HepG2 (cell line): ENCODE measurements around the gene SMCO4. TPM values are rescaled to one million over a fixed set of nuclear protein-coding genes. Genes with fewer than 3 reads are reported as not detected.

Experiments
- ARNT2 ChIP-seq: sonication (generic); formaldehyde crosslinking; IDR thresholded peaks from 2 replicates; pipeline ENCODE4 v1.8.0; 2022; ENCODE audit warnings: mild to moderate bottlenecking, low read depth, missing genetic modification reagents, moderate library complexity
- EHMT2 ChIP-seq: fragments of 200-600 bp; sonication (generic); IDR thresholded peaks from 2 replicates; pipeline ENCODE4 v1.7.0; 2017; ENCODE audit warnings: antibody characterized with exemption, low read depth, low read length, borderline replicate concordance
- ELF4 ChIP-seq: sonication (generic); formaldehyde crosslinking; IDR thresholded peaks from 2 replicates; pipeline ENCODE4 v1.5.0; 2020; ENCODE audit warnings: missing genetic modification reagents, mild to moderate bottlenecking, moderate library complexity, borderline replicate concordance
- FOXO4 ChIP-seq: sonication (generic); formaldehyde crosslinking; conservative IDR thresholded peaks from 2 replicates; pipeline ENCODE4 v1.8.1; 2023; ENCODE audit warnings: missing genetic modification reagents
- GABPB1 ChIP-seq: IDR thresholded peaks from 2 replicates; pipeline ENCODE4 v1.6.1; 2016; ENCODE audit warnings: mild to moderate bottlenecking, missing genetic modification reagents, moderate library complexity, missing compliant biosample characterization
- MLLT10 ChIP-seq: sonication (generic); formaldehyde crosslinking; IDR thresholded peaks from 2 replicates; pipeline ENCODE4 v1.4.0; 2020; ENCODE audit warnings: missing genetic modification reagents
- NFIB ChIP-seq: sonication (generic); formaldehyde crosslinking; IDR thresholded peaks from 2 replicates; pipeline ENCODE4 v1.9.0; 2021; ENCODE audit warnings: missing genetic modification reagents, mild to moderate bottlenecking, borderline replicate concordance
- PRDM10 ChIP-seq: sonication (generic); formaldehyde crosslinking; IDR thresholded peaks from 2 replicates; pipeline ENCODE4 v1.4.0; 2020; ENCODE audit warnings: low read depth, missing genetic modification reagents
- RFX3 ChIP-seq: IDR thresholded peaks from 2 replicates; pipeline ENCODE4 v1.6.1; 2016; ENCODE audit warnings: missing biosample characterization, missing genetic modification reagents
- SNAPC4 ChIP-seq: sonication (generic); formaldehyde crosslinking; IDR thresholded peaks from 2 replicates; pipeline ENCODE4 v1.4.0; 2020; ENCODE audit warnings: mild to moderate bottlenecking, missing genetic modification reagents
- ZFP90 ChIP-seq: sonication (generic); formaldehyde crosslinking; IDR thresholded peaks from 2 replicates; pipeline ENCODE4 v1.8.0; 2022; ENCODE audit warnings: missing genetic modification reagents, mild to moderate bottlenecking, inconsistent platforms, borderline replicate concordance
- ZNF101 ChIP-seq: sonication (generic); formaldehyde crosslinking; IDR thresholded peaks from 2 replicates; pipeline ENCODE4 v1.4.0; 2020; ENCODE audit warnings: mild to moderate bottlenecking, low read depth, missing genetic modification reagents, borderline replicate concordance
- ZNF275 ChIP-seq: sonication (generic); formaldehyde crosslinking; IDR thresholded peaks from 2 replicates; pipeline ENCODE4 v1.8.0; 2022; ENCODE audit warnings: missing genetic modification reagents, mild to moderate bottlenecking, inconsistent platforms, borderline replicate concordance
- ZNF414 ChIP-seq: sonication (generic); formaldehyde crosslinking; IDR thresholded peaks from 2 replicates; pipeline ENCODE4 v1.5.0; 2020; ENCODE audit warnings: missing genetic modification reagents
- ZNF773 ChIP-seq: sonication (generic); formaldehyde crosslinking; IDR thresholded peaks from 2 replicates; pipeline ENCODE4 v1.4.0; 2020; ENCODE audit warnings: missing genetic modification reagents, borderline replicate concordance
- polyA plus RNA-seq, 8 experiments: library from polyadenylated mRNA; depleted of rRNA in 3 of 8; stranded (reverse) in 7 of 8; unstranded in 1 of 8; fragments of >200 nt; fragmentation: Illumina TruSeq in 4 of 8; extraction: Trizol in 4 of 8; gene quantifications; 2 replicates each; pipeline versions ENCODE4 v1.2.1 to v1.2.3, GENCODE V29; 2011 to 2016; ENCODE audit warnings: low read depth in 4 of 8, missing spikeins in 1 of 8, mixed read lengths in 1 of 8; ENCODE audit not compliant: insufficient read depth in 1 of 8
- total RNA-seq, 5 experiments: library from RNA; depleted of rRNA; stranded (reverse); fragments of >200 nt; fragmentation: Illumina TruSeq; extraction: Trizol; gene quantifications; 2 replicates each; pipeline ENCODE4 v1.2.3, GENCODE V29; 2016; ENCODE audit warnings: low read depth in 1 of 5

The SMCO4 gene
- total and polyA plus RNA-seq, 2 of the 13 experiments (the other 11 are each of a cell fraction or from before 2014, with no cell fraction given): 10.6 to 28.5 TPM

GRCh38 chr11:93487032-93487483, 56.1 kb downstream of the SMCO4 start (continued):
- TF ChIP-seq SNAPC4: peak; percentile 94
- no peak; the same call in 1 of the 2 replicates for TF ChIP-seq ARNT2
- no peak for TF ChIP-seq ZNF773 (CRISPR knock-in tag)
- no peak for TF ChIP-seq NFIB (CRISPR knock-in tag)
- no peak for TF ChIP-seq PRDM10 (CRISPR knock-in tag)
- TF ChIP-seq GABPB1 (CRISPR knock-in tag): peak; percentile 47
- TF ChIP-seq EHMT2: no peak
- TF ChIP-seq RFX3 (CRISPR knock-in tag): no peak
- peak; percentile 90 for TF ChIP-seq ZNF414
- TF ChIP-seq MLLT10 (CRISPR knock-in tag): no peak
- no peak for TF ChIP-seq FOXO4
- TF ChIP-seq ELF4 (CRISPR knock-in tag): no peak
- TF ChIP-seq ZNF275 (CRISPR knock-in tag): 0 out of 2 replicates have a peak, but pooled peaks have one; percentile 62
- TF ChIP-seq ZFP90 (CRISPR knock-in tag): no peak
- TF ChIP-seq ZNF101: no peak
